Measurements from ENCODE around the gene ERC1.

Gene ERC1

GRCh38 chr12:1532375-1533165 is 541.5 kb downstream of the ERC1 start:
- DNase-seq (ENCODE audit: low read depth in 2 of 2) = no peak

GRCh38 chr12:1533205-1533601 is 542.2 kb downstream of the ERC1 start:
- no peak for DNase-seq (ENCODE audit: low read depth in 2 of 2)

GRCh38 chr12:1533602-1534304 is 542.7 kb downstream of the ERC1 start:
- DNase-seq (ENCODE audit: low read depth in 2 of 2) = peak in 1 of 2 donors; percentile 11

GRCh38 chr12:1534748-1535147 is 543.7 kb downstream of the ERC1 start:
- DNase-seq (ENCODE audit: low read depth in 2 of 2) = no peak

- DNase-seq (ENCODE audit: low read depth in 2 of 2) = no peak
Observed at GRCh38 chr12:1536817-1537216, 545.8 kb downstream of the ERC1 start.

- DNase-seq (ENCODE audit: low read depth in 2 of 2) = no peak
Observed at GRCh38 chr12:1539135-1539534, 548.1 kb downstream of the ERC1 start.

- DNase-seq (ENCODE audit: low read depth in 2 of 2) = no peak
Observed at GRCh38 chr12:1540690-1541089, 549.7 kb downstream of the ERC1 start.

GRCh38 chr12:1542599-1542998 is 551.6 kb downstream of the ERC1 start:
- no peak for DNase-seq (ENCODE audit: low read depth in 2 of 2)

GRCh38 chr12:1544996-1545700 is 554.1 kb downstream of the ERC1 start:
- DNase-seq (ENCODE audit: low read depth in 2 of 2) = no peak
